Endodermal cell (in vitro differentiated cells): ENCODE measurements around the gene HCFC1. TPM values are rescaled to one million over a fixed set of nuclear protein-coding genes. Genes with fewer than 3 reads are reported as not detected.

Source experiments
- DNase-seq: peaks from one replicate; pipeline ENCODE4 v3.0.0-alpha.2; 2017
- H3K27ac ChIP-seq: 2 replicates; pipeline ENCODE4 v1.5.1; 2013; ENCODE audit warnings: mild to moderate bottlenecking, low read depth, low read length, moderate library complexity
- H3K27me3 ChIP-seq: 2 replicates; pipeline ENCODE4 v1.6.1; 2013; ENCODE audit warnings: mild to moderate bottlenecking, low read length, moderate library complexity; ENCODE audit not compliant: insufficient read depth, control insufficient read depth, poor library complexity, severe bottlenecking
- H3K36me3 ChIP-seq: 2 replicates; pipeline ENCODE4 v1.7.0; 2013; ENCODE audit warnings: mild to moderate bottlenecking, low read length, moderate library complexity; ENCODE audit not compliant: control insufficient read depth, insufficient read depth
- H3K4me1 ChIP-seq: one replicate; pipeline ENCODE4 v1.7.0; 2013; ENCODE audit warnings: low read length; ENCODE audit not compliant: control insufficient read depth, insufficient read depth
- H3K4me3 ChIP-seq: 2 replicates; pipeline ENCODE4 v1.5.1; 2013; ENCODE audit warnings: mild to moderate bottlenecking, low read length, moderate library complexity
- H3K9ac ChIP-seq: 2 replicates; pipeline ENCODE4 v1.6.1; 2013; ENCODE audit warnings: mild to moderate bottlenecking, low read length, moderate library complexity; ENCODE audit not compliant: poor library complexity, severe bottlenecking; ENCODE audit errors: extremely low read depth
- H3K9me3 ChIP-seq: 2 replicates; pipeline ENCODE4 v1.6.1; 2013; ENCODE audit warnings: mild to moderate bottlenecking, low read length, moderate library complexity; ENCODE audit not compliant: control insufficient read depth
- H3K27ac Mint-ChIP-seq: 2 replicates; pipeline ENCODE4 v1.8.0; 2020; ENCODE audit warnings: mixed read lengths
- H3K27me3 Mint-ChIP-seq: 2 replicates; pipeline ENCODE4 v1.8.0; 2021; ENCODE audit warnings: mild to moderate bottlenecking, mixed read lengths; ENCODE audit not compliant: insufficient read depth
- H3K36me3 Mint-ChIP-seq: 2 replicates; pipeline ENCODE4 v1.8.0; 2020; ENCODE audit warnings: low read depth, mixed read lengths
- H3K4me1 Mint-ChIP-seq: 2 replicates; pipeline ENCODE4 v1.8.0; 2020; ENCODE audit warnings: mixed read lengths
- H3K4me3 Mint-ChIP-seq: 2 replicates; pipeline ENCODE4 v1.8.0; 2020; ENCODE audit warnings: mild to moderate bottlenecking, moderate library complexity, mixed read lengths
- H3K9me3 Mint-ChIP-seq: 2 replicates; pipeline ENCODE4 v1.8.0; 2020; ENCODE audit warnings: mild to moderate bottlenecking, mixed read lengths
- WGBS, 2 experiments: methylation state at CpG; one replicate each; pipeline versions ENCODE4 v1.1.5 to v1.1.7; 2013; ENCODE audit warnings: missing lambda C conversion rate in 2 of 2, mixed read lengths in 1 of 2; ENCODE audit not compliant: insufficient coverage in 1 of 2, insufficient read length in 1 of 2; 5-methylcytosine and 5-hydroxymethylcytosine counted together
- total RNA-seq, 2 donors: library from RNA; stranded (reverse); fragmentation: NEBNext Ultra II Directional in 1 of 2; extraction: Animal tissue kit (Norgen Biotek cat#: 25700) in 1 of 2; gene quantifications; 2 replicates in 1 of 2; 3 replicates in 1 of 2; pipeline ENCODE4 v1.2.1, GENCODE V29; 2021
- TF ChIP-seq, protein P1 (sequence below): fragments of 200-600 bp; sonication (generic); conservative IDR thresholded peaks from 2 replicates; pipeline ENCODE4 v1.5.0; 2021; ENCODE audit warnings: antibody characterized with exemption, mild to moderate bottlenecking

Gene HCFC1
- total RNA-seq, 2 donors from 2014 or later = 93.4 to 112 TPM

DNA sequence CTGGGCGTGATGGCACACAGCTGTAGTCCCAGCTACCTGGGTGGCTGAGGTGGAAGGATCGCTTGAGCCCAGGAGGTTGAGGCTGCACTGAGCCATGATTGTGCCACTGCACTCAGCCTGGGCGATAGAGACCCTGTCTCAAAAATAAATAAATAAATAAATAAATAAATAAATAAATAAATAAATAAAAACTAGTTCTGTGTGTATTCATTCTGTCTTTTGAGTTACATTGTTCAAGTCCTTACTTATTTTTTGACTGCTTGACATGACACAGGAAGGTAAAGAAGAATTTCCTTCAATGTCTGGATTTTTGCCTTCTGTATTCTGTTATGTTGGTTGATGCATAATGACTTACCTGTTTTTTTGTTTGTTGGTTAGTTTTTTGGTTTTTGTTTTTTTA lies 34.6 kb downstream of the HCFC1 start:
- H3K27me3 Mint-ChIP-seq = peaks cover 1% of the 10 kb centered on the region
- no peak overlapping the region for H3K9ac ChIP-seq
- peaks cover 5% of the 10 kb centered on the region for H3K4me1 Mint-ChIP-seq
- H3K27ac ChIP-seq = no peak overlapping the region
- H3K4me3 ChIP-seq = no peak overlapping the region
- H3K36me3 Mint-ChIP-seq = peaks cover 6% of the 10 kb centered on the region
- no peak overlapping the region for H3K27ac Mint-ChIP-seq
- no peaks in the 10 kb centered on the region for H3K27me3 ChIP-seq
- H3K9me3 ChIP-seq = no peaks in the 10 kb centered on the region
- no peak overlapping the region for H3K4me3 Mint-ChIP-seq
- DNase-seq = no peak
- 100% methylated on average over 1 to 2 of the region's 3 CpGs for WGBS, 2 experiments
- H3K9me3 Mint-ChIP-seq = peaks cover 67% of the 10 kb centered on the region
- H3K4me1 ChIP-seq = no peaks in the 10 kb centered on the region
- TF ChIP-seq, protein P1, sequence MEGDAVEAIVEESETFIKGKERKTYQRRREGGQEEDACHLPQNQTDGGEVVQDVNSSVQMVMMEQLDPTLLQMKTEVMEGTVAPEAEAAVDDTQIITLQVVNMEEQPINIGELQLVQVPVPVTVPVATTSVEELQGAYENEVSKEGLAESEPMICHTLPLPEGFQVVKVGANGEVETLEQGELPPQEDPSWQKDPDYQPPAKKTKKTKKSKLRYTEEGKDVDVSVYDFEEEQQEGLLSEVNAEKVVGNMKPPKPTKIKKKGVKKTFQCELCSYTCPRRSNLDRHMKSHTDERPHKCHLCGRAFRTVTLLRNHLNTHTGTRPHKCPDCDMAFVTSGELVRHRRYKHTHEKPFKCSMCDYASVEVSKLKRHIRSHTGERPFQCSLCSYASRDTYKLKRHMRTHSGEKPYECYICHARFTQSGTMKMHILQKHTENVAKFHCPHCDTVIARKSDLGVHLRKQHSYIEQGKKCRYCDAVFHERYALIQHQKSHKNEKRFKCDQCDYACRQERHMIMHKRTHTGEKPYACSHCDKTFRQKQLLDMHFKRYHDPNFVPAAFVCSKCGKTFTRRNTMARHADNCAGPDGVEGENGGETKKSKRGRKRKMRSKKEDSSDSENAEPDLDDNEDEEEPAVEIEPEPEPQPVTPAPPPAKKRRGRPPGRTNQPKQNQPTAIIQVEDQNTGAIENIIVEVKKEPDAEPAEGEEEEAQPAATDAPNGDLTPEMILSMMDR = no peak
- H3K36me3 ChIP-seq = peaks cover 3% of the 10 kb centered on the region

DNA sequence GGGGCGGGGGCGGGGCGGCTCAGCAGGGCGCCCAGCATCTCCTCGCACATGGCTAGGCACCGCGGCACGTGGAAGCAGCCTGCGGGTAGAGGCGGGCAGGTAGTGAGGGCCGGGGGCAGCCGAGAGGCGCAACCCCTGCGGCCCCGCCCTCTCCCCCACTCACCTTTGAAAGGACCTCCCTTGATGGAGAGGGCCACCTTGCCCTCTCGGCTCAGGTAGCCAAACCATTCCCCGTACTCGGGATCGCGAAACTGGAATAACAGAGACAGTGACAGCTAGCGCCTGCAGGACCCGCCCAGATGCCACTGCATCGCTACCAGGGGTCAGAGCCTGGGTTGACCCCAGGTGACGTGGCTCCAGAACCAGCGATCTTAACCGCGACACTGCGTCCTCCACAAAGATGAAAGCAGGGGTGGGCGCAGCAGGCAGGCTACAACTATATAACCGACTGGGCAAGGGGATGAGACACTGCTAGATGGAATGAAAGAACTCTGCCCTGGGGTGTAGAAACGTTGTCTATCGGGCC lies 36.2 kb downstream of the HCFC1 start:
- H3K27ac ChIP-seq = no peak overlapping the region
- H3K4me3 ChIP-seq = no peak overlapping the region
- H3K4me1 Mint-ChIP-seq = peaks cover 5% of the 10 kb centered on the region
- H3K27me3 ChIP-seq = no peaks in the 10 kb centered on the region
- H3K27ac Mint-ChIP-seq = peak overlapping the region; percentile 52
- H3K27me3 Mint-ChIP-seq = peaks cover 1% of the 10 kb centered on the region
- no peaks in the 10 kb centered on the region for H3K9me3 ChIP-seq
- no peak overlapping the region for H3K9ac ChIP-seq
- H3K36me3 Mint-ChIP-seq = peaks cover 13% of the 10 kb centered on the region
- H3K4me3 Mint-ChIP-seq = peak overlapping the region; percentile 44
- peaks cover 8% of the 10 kb centered on the region for H3K36me3 ChIP-seq
- TF ChIP-seq, protein P1 = no peak
- no peaks in the 10 kb centered on the region for H3K4me1 ChIP-seq
- peaks cover 77% of the 10 kb centered on the region for H3K9me3 Mint-ChIP-seq
- peak; percentile 75 for DNase-seq
- 27 to 77% methylated on average over 4 to 30 of the region's 32 CpGs for WGBS, 2 experiments

DNA sequence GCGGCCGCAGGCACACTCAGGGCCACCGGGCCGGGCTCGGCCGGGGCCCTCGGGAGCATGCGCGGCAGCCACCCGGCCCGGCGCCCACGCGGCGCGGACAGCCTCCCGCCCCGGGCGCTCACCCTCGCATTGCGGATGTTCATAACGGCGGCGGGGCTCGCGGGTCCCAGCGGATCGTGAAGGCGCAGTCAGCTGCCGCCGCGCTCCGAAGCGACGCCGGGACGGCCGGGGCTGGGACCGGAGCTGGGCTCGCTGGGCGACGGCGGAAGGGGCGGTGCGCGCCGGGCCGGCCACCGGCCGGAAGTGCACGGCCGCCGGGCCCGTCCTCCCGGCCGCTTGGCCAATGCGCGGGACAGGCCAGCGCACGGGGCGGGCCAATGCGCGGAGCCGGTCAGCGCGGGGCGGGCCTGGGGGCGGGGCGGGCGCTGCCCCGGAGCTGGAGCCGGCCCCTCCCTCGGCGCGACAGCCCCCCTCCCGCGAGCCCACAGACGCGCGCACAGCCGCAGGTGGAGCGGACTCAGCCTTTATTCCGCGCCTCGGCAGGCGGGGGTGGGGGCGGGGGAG lies 36.8 kb downstream of the HCFC1 start, which contains the start of gene NAA10:
Gene NAA10, minus strand, starts transcription at position 276 of the 564 bp plus-strand sequence. Its CDS starts 133 bp downstream, at position 143.
- DNase-seq = peak; percentile 83
- Histone ChIP-seq H3K36me3 (peaks cover 8% of the 10 kb centered on the region), H3K4me3 (peak within 1 kb of the TSS; percentile 85), H3K9me3 (no peaks in the 10 kb centered on the region), H3K4me1 (no peaks in the 10 kb centered on the region), H3K9ac (peak within 1 kb of the TSS; percentile 38), H3K27ac (no peak within 1 kb of the TSS), H3K27me3 (no peaks in the 10 kb centered on the region)
- 0% methylated on average over 74 of the region's 87 CpGs; no CpG with 5 or more reads in 1 of the 2 experiments for WGBS, 2 experiments
- H3K9me3 Mint-ChIP-seq = peaks cover 75% of the 10 kb centered on the region
- peaks cover 5% of the 10 kb centered on the region for H3K4me1 Mint-ChIP-seq
- peak within 1 kb of the TSS; percentile 79 for H3K4me3 Mint-ChIP-seq
- TF ChIP-seq, protein P1 = no peak
- peaks cover 13% of the 10 kb centered on the region for H3K36me3 Mint-ChIP-seq
- H3K27me3 Mint-ChIP-seq = peaks cover 1% of the 10 kb centered on the region
- H3K27ac Mint-ChIP-seq = peak within 1 kb of the TSS; percentile 58
